Measurements from ENCODE around the gene NIPAL1.
"Not testable (repeated sequence)": the region's sequence is repeated elsewhere in the genome, so short reads cannot be mapped to it uniquely, and the experiment has no call there.

NIPAL1 gene

DNA sequence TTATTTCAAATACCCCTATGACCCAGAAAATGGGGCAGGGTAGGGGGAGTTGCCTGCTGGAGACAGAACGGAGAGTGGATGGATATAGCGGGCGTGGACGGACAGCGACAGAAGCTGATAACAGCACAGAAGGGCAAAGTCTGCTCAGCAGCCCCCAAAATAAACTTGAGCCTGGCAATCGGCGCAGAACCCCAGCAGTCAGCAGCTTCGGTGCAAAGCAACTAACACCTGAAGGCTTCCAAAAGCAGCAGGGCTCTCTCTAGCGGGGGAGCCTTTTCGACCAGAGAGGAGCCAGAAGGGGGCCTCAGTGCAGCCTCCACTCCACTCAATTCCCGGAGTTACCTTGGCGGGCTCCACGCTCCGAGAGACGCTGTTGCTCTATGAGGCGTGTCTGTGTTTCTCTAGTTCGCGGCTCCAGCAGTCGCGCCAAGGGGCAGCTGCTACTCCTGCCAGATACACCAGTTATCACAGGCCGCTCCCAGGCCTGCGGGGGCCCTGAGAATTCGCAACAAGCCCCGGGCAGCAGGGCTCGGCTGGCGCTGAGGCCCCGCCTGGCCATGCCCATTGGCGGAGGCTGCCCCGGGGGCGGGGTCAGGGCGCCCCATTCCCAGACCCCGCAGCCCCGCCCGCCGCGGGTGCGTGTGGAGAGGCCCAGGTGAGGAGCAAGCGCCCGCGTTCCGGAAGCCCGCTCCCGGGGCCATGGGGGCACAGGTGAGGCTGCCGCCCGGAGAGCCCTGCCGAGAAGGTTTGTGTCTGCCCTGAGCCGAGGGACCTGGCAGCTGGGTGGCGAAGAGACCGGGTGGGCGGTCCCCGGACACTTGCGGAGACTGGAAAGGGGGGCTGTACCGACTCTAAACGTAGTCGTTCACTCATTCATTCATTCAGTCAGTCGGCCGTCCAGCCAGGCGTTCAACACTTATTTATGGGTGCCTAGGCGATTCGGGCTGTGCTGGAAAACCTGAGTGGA, at the start of gene NIPAL1, which contains the start of gene CNGA1:
TSS of gene NIPAL1 (plus strand) at position 632 of the 967 bp plus-strand sequence. CDS start at position 700, 68 bp downstream.
TSS of gene CNGA1 (minus strand) at position 541 of the 967 bp plus-strand sequence. CDS start 63,992 bp downstream, outside the sequence.
- DNase-seq: peak; percentile 85

DNA sequence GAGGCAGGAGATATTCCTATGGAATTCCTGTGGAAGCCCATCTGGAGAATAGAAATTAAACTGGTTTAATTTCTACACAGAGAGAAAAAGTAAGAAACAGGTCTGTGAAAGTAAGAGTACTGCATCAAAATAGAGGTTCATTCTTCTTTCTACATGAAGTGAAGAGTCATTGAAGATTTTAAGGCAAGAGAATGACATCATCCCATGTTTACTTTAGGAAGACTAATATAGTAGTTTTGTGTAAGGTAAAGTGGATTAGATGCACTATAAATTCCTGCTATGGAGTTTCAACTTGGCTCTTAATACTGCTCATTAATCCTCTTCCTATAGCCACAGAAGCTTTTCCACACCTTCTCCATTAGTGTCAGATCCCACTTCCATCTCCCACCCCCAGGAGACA, 47.7 kb upstream of the NIPAL1 start:
- DNase-seq: no peak

DNA sequence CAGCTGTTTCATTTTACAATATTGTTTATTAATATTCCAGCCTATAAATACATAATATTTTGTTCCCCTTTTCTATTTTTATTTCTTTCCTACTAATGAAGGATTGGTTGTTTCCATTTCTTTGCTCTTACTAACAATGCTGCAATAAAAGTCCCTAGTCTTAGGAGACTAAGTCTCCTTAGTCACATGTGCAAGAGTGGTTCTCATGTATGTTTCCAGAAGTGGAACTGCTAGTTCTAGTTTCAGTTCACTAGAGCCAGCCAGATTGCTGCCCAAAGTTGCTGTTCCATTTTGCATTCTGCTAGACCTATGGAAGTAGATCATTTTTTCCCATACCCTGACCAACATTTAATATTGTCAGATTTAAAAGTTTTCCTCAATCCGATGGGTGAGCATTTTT, 44.4 kb upstream of the NIPAL1 start:
- DNase-seq: no peak

DNA sequence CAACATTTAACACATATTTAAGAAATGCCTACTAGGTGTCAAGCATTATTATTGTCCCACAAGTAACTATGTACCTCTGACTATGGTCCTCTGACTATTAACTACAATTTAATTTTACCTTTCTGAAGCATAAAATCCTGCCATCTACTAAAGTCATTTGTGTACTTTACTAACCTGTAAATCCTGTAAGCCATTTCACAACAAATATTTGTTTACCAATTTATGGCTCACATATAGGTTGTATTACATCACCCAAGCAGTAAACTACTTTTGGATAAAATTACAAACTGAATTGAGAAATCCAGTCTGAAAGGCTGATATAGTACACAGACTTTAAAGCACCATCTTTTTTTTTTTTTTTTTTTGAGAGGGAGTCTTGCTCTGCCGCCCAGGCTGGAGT, 43.9 kb upstream of the NIPAL1 start:
- DNase-seq: no peak

DNA sequence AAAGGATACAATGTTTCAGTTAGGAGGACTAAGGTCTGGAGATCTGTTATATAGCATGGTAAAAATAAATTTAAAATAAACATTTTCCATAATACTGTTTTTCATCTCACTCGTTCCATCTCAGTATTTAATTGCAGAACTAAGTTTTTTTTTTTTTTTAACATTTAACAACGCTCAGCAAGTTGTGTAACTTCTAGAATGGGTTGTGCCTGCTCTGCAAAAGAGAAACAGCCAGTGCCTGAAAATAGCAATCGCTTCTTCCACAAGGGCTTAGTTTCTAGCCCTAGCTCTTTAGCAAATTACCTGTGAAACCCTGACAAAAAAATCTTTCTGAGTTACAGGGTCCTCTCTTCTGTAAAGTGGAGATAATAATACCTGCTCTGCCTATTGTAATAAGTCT, 42.0 kb upstream of the NIPAL1 start:
- no peak for DNase-seq

DNA sequence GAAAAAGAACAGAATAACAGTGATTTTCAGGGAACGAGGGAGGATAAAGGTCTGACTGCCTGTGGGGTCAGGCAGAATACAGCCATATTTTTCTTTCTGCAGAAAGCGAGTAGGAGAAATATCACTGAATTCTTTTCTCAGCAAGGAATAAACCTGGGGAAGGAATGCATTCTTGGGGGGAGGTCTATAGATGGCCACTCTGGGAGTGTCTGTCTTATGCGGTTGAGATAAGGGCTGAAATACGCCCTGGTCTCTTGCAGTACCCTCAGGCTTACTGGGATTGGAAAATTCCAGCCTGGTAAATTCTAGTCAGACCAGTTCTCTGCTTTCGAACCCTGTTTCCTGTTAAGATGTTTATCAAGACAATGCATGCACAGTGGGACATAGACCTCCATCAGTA, 26.4 kb upstream of the NIPAL1 start:
- DNase-seq: no peak

DNA sequence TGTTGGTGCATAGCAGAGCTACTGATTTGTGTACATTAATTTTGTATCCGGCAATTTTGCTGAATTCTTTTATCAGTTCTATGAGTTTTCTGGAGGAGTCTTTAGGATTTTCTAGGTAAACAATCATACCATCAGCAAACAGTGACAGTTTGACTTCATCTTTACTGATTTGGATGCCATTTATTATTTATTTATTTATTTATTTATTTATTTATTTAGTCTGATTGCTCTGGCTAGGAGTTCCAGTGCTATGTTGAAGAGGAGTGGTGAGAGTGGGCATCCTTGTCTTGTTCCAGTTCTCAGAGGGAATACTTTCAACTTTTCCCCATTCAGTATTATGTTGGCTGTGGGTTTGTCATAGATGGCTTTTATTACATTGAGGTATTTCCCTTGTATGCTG, 24.1 kb upstream of the NIPAL1 start:
- not testable (repeated sequence) for DNase-seq

DNA sequence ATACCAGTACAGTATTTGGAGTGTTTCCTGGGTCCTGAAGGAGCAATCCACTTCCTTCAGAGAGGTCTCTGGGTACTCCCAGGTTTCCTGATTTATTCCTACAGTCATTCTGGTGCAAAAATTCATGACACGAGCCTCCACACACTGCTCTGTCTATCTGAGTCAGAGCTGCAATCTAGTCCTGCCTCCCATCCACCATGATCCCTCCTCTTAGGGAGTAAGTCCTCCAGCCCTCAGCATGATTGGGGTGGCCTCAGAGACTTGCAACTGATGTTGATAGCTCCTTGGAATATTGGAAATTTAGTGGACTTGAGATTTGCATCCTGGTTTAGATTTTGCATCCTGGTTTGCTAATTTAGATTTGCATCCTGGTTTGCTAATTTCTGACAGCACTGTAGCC, 20.6 kb upstream of the NIPAL1 start:
- no peak for DNase-seq

DNA sequence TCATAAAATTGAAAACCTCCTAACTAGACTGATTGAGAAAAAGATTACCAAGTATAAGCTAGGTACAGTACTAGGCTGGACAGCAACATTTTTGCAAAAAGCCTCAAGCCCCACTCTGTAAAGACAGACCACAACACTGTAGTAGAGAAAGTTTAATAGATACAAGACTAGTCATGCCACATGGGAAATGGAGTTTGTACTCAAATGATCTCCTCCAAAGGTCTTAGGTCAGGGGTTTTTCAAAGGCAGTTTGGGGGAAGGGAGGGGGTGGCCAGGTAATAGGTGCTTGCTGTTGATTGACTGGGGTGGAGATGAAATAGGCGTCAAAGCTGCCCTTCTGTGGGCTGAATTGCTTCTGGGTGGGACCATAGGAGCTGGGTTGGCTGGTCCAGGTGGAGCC, 14.3 kb upstream of the NIPAL1 start:
- DNase-seq: no peak

DNA sequence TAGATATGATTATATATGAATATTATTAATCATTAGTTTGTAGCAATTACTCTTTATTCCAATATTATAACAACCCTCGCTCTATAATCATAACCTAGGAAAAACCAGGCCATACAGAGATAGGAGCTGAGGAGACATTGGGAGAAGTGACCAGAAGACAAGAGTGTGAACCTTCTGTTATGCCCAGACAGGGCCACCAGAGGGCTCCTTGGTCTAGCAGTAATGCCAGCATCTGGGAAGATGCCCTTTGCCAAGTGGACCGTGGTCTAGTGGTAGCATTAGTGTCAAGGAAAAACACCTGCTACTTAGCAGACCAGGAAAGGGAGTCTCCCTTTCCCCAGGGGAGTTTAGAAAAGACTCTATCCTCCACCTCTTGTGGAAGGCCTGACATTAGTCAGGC, 13.0 kb upstream of the NIPAL1 start:
- peak; percentile 11 for DNase-seq

DNA sequence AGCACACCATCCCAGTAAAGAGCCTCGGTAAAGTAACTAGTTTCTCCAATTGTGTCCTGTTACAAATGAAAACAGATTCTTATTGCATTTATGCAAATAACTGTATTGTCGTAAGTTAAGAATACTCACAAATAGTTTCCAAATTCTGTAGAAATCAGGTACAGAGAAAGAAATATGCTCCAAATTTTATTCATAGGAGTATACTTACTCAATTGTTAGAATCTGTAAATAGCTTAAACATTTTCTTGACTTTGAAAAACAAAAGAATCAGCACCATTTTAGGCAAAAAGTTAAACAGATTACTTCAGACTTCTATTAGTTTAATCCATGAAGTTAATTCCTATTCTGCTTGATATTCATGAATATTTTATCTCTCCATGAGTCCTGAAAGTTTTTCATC, 10.8 kb upstream of the NIPAL1 start:
- no peak for DNase-seq

DNA sequence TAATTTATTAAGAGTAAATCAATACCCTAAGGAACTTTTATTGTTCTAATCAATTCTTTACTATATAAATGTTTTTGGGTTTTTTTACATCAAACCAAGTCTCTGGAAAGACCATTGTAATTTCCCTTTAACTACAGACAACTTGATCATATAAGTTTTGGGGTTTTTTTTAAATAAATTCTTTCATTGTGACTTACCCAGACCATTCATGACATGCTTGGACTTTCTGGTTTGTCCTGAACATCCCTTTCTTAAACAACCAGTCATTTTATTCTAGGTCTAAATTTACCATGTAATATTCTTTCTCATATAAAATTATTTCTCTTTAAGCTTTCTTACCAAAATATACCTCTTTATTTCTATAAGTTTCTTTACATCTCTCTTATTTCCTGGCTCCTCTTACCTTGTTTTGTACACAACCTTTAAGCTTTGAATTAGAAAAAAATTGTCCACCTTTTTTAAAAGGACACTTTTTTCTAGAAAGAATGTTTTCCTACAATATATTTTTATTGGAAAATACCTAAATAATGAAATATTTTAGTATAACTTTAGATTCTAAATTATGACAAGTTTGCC, 8.5 kb upstream of the NIPAL1 start:
- DNase-seq: no peak

DNA sequence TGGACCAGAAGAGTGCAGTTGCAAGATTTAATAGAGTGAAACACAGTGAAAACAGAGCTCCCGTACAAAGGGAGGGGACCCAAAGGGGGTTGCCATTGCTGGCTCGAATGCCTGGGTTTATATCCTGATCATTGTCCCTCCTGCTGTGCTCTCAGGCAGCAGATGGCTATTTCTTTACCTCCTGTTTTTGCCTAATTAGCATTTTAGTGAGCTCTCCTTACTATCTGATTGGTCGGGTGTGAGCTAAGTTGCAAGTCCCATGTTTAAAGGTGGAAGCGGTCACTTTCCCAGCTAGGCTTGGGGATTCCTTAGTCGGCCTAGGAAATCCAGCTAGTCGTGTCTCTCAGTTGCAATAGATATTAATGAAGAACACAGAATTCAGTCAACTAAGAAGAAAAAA, 5.7 kb upstream of the NIPAL1 start:
- DNase-seq: not testable (repeated sequence)

DNA sequence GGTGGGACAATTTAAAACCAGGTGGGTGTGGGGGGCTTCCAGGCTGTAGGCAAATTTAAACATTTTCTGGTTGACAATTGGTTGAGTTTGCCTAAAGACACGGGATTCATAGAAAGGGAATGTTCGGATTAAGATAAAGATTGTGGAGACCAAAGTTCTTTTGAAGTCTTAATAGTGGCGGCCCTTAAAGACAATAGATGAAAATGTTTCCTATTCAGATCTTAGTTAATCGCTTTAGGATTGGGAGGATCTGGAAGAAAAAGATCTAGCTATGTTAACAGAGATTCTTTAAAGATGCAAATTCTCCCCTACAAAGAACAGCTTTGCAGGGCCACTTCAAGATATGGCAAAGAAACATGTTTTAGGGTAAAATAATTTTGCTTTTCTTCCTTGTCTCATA, 4.8 kb upstream of the NIPAL1 start:
- DNase-seq: no peak

DNA sequence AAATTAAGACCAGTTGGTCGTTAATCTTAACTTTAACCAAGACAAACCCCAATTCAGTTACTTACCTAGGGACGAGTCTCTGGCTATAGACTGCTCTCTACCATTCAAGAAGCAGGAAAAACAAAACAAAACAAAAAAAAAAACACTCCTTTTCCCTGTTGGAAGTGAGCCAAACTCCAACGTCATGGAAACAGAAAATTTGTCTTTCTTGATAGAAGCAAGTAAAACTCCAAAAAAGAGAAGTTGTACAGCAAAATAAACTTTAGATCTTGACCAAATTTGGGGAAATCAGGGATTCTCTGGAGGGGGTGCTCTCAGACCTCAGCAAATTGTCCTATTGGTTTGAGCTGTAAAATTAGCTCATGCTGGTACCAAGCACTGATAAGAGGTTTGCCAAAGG, 3.7 kb upstream of the NIPAL1 start:
- DNase-seq: no peak

DNA sequence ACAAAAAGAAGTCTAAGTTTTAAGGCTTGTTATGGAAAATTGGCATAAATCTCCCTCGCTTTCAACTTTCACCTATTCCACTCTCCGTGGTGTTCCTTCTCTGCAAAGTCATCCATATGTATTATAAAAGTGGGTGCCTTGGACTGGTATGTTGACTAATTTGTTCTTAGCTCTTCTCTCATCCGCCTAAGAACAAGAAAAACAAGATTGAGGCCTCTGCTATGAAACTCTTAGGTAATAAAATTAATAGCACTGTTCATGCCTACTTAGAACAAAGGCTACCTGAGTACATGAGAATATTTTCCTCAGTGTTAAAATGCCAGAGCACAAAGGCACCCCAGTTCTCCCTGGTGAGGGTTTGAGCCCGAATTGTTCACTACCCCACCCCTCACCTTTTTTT, 1.4 kb upstream of the NIPAL1 start:
- no peak for DNase-seq

DNA sequence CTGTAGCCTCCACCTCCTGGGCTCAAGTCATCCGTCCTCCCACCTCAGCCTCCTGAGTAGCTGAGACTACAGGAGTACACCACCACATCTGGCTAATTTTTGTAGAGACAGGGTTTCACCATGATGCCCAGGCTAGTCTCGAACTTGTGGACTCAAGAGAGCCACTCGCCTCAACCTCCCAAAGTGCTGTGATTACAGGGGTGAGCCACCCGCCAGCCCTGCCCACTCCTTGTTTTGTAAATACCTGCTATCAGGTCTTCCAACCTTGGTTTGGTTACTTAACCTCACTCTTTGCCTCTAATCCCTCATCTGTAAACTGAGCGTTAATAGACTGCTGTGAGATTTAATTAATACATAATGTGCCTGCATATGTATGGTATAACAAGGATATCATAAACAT, 894 bp upstream of the NIPAL1 start:
- DNase-seq: no peak

DNA sequence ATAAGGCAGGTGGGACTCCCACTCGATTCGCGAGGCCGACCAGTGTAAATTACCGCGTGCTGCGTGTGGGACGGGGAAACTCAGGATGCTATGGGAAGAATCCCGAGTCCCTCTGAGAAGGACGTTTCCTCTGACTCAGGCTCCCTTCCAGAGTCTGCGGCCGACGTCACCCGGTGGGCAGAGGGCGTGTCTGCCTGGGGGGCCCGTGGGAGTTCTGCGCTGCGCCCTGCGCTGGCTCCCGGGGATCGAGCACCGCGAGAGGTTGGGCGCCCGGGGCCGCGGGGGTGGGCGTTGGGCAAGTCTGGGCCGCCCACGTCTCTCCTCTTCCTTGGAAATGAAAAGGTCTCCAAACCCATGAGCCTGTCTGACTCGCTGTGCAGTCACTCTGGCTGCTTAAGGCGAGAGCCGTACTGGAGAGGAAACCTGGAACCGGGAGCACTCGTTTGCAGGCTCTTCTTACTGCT, 568 bp downstream of the NIPAL1 start:
- DNase-seq: peak; percentile 54

DNA sequence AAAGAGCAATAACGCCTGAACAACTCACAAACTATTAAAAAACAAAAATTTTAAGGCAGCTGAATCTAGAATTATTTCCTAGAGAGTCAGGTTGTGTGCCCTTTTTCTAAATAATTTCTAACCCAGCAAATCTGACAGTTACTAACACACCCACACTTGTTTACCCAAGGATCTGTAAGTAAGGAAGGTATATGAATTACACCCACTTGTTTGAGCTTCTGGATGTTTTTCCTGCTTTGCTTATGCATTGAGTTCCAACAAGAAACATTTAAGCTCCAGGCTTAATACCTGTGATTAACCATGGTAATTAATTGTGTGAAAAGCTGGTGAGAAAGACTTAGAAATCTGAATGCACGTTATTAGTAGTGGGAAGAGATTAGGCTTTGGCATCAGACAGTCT, 1.5 kb downstream of the NIPAL1 start:
- no peak for DNase-seq

DNA sequence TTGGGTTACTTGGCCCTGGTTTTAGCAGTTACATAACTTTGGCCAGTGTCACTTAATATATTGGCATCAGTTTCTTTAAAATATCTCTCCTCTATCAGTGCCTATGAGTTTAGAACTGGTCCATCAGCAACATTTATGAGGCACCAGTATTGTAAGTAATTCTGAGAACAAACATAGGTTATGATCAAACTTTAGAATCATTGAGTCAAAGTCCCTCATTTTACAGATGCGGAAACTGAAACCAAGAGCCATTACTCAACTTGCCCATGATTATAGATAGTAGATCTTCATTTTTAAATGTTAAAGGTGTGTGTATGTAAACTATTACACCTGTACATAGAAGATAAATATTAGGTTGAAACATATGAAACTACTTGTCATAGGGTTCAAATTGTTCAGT, 4.5 kb downstream of the NIPAL1 start:
- no peak for DNase-seq

DNA sequence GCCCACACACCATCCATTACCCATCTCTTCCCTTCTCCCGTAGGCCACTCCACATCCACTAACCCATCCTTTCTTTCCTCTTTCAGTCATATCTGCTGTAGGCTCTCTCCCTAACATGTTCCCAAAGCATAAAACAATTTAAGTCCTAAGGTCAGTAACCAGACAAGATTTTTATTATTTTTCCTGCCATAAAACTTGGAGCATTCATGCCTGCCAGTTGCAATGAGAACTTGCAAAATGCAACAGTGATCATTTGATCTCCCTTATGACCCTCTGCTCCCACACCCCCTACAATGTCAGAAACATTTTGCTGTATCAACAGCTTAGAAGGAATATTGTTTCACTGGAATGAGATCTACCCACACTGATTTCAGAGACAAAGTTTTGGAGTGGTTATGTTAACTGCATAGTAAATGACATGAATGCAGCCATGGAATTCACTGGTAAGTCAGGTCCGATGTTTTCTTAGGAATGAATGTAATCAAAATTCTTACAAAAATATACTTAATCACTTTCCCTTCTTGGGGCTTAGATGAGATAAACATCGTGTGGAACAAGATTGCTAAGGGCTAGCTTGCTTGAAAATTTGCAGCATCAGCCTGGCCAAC, 5.7 kb downstream of the NIPAL1 start:
- no peak for DNase-seq

DNA sequence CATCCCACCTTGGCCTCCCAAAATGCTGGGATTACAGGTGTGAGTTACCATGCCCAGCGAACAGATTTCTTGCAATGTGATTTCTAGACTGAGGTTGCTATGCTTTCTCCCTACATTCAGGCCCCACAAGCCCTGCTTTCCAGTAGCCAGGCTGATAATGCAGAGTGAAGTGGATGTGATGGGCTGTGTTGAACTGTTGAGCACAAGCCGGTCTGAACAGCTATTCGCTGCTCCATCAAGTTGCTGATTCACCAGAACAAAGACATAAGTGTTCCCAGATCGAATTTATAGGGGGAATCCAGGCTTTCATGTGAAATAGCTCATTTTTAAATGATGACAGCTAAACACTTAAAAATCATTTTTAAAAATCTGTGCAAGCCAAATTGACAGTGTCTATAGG, 8.0 kb downstream of the NIPAL1 start:
- DNase-seq: no peak

DNA sequence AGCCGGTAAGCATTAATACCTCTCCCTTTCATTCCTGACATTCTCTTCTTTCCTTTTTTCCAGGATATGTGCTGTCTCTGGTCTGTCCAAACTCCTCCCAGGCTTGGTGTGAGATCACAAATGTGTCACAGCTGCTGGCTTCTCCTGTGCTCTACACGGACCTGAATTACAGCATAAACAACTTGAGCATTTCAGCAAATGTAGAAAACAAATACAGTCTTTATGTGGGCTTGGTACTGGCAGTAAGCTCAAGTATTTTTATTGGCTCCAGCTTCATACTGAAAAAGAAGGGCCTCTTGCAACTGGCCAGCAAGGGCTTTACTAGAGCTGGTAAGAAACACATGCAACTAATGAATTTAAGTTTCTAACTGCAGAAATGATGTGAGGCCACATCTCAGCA, 8.4 kb downstream of the NIPAL1 start:
- peak; percentile 50 for DNase-seq

DNA sequence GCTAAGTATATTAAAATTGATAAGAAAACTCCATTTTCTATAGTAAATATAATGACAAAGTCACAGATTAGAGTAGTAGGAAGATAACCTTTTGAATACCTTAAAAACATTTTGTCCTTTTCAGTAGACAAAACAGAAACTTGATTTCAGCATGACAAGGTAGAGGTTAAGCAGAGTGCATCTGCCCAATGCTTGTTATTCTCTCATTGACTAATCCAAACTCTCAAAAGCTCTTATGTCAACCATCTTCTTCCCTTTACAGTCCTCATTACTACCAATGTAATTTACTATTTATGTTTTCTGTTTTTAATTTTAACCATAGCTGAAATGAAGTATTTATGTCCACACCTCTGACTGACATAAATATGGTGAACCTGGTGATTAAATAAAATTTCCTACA, 11.1 kb downstream of the NIPAL1 start:
- no peak for DNase-seq
